ENCODE measurements around the gene GSG1L. TPM values are rescaled to one million over a fixed set of nuclear protein-coding genes. Genes with fewer than 3 reads are reported as not detected.
"Not testable (repeated sequence)": the region's sequence is repeated elsewhere in the genome, so short reads cannot be mapped to it uniquely, and the experiment has no call there.

GSG1L gene
- total and polyA plus RNA-seq, 5 donors, result 29.5 to 44.8 (median 33.4) TPM

- H3K9me3 ChIP-seq (ENCODE audit: control insufficient read depth, low read length); H3K4me1 ChIP-seq (ENCODE audit: control insufficient read depth, insufficient read depth, low read length); H3K27ac ChIP-seq (ENCODE audit: low read length); intact Hi-C loops (cut with DNase I); ATAC-seq; H3K4me3 ChIP-seq (ENCODE audit: low read length); H3K27me3 ChIP-seq (ENCODE audit: control insufficient read depth, insufficient read depth); DNase-seq: not testable (repeated sequence)
- 90% methylated on average over 5 of the region's 5 CpGs for WGBS
Observed at GRCh38 chr16:27942071-27942470, 121.4 kb downstream of the GSG1L start.

- Histone ChIP-seq H3K4me1 (ENCODE audit: control insufficient read depth, insufficient read depth, low read length) (no peaks in the 10 kb centered on the region), H3K9me3 (ENCODE audit: control insufficient read depth, low read length) (no peaks in the 10 kb centered on the region), H3K27ac (ENCODE audit: low read length) (no peak overlapping the region), H3K4me3 (ENCODE audit: low read length) (no peak overlapping the region), H3K27me3 (ENCODE audit: control insufficient read depth, insufficient read depth) (no peaks in the 10 kb centered on the region)
- DNase-seq (no peak), ATAC-seq (no peak)
- intact Hi-C loops (cut with DNase I), result no loop called here
- WGBS, result 80% methylated on average over 7 of the region's 7 CpGs
Observed at GRCh38 chr16:27935076-27935475, 128.4 kb downstream of the GSG1L start.

GRCh38 chr16:27932542-27933135 lies 130.9 kb downstream of the GSG1L start:
- Histone ChIP-seq H3K9me3 (ENCODE audit: control insufficient read depth, low read length) (no peaks in the 10 kb centered on the region), H3K27me3 (ENCODE audit: control insufficient read depth, insufficient read depth) (no peaks in the 10 kb centered on the region), H3K4me1 (ENCODE audit: control insufficient read depth, insufficient read depth, low read length) (no peaks in the 10 kb centered on the region), H3K27ac (ENCODE audit: low read length) (no peak overlapping the region), H3K4me3 (ENCODE audit: low read length) (no peak overlapping the region)
- DNase-seq (no peak), ATAC-seq (no peak)
- intact Hi-C loops (cut with DNase I), result no loop called here
- 74% methylated on average over 3 of the region's 3 CpGs for WGBS

GRCh38 chr16:27929818-27930217 lies 133.7 kb downstream of the GSG1L start:
- ATAC-seq, result no peak
- WGBS, result 58% methylated on average over 3 of the region's 3 CpGs
- no peak overlapping the region for H3K4me3 ChIP-seq (ENCODE audit: low read length)
- H3K27me3 ChIP-seq (ENCODE audit: control insufficient read depth, insufficient read depth), result no peaks in the 10 kb centered on the region
- no peak overlapping the region for H3K27ac ChIP-seq (ENCODE audit: low read length)
- H3K4me1 ChIP-seq (ENCODE audit: control insufficient read depth, insufficient read depth, low read length), result no peaks in the 10 kb centered on the region
- H3K9me3 ChIP-seq (ENCODE audit: control insufficient read depth, low read length), result no peaks in the 10 kb centered on the region
- DNase-seq, result no peak
- intact Hi-C loops (cut with DNase I), result no loop called here

- intact Hi-C loops (cut with DNase I), result no loop called here
- no peak overlapping the region for H3K4me3 ChIP-seq (ENCODE audit: low read length)
- DNase-seq (no peak), ATAC-seq (no peak)
- no peak overlapping the region for H3K27ac ChIP-seq (ENCODE audit: low read length)
- H3K9me3 ChIP-seq (ENCODE audit: control insufficient read depth, low read length), result no peaks in the 10 kb centered on the region
- WGBS, result 52% methylated on average over 6 of the region's 6 CpGs
- no peaks in the 10 kb centered on the region for H3K4me1 ChIP-seq (ENCODE audit: control insufficient read depth, insufficient read depth, low read length)
- no peaks in the 10 kb centered on the region for H3K27me3 ChIP-seq (ENCODE audit: control insufficient read depth, insufficient read depth)
Observed at GRCh38 chr16:27928542-27928941, 135.0 kb downstream of the GSG1L start.

- Histone ChIP-seq H3K27ac (ENCODE audit: low read length) (no peak overlapping the region), H3K4me1 (ENCODE audit: control insufficient read depth, insufficient read depth, low read length) (no peaks in the 10 kb centered on the region), H3K4me3 (ENCODE audit: low read length) (no peak overlapping the region), H3K27me3 (ENCODE audit: control insufficient read depth, insufficient read depth) (no peaks in the 10 kb centered on the region), H3K9me3 (ENCODE audit: control insufficient read depth, low read length) (no peaks in the 10 kb centered on the region)
- no peak for DNase-seq
- WGBS, result 82% methylated on average over 13 of the region's 13 CpGs
- ATAC-seq, result no peak
- intact Hi-C loops (cut with DNase I), result no loop called here
Observed at GRCh38 chr16:27927266-27927901, 136.1 kb downstream of the GSG1L start.

GRCh38 chr16:27925612-27926011 lies 137.9 kb downstream of the GSG1L start:
- ATAC-seq (no peak), DNase-seq (no peak)
- WGBS, result 69% methylated on average over 9 of the region's 9 CpGs
- Histone ChIP-seq H3K27me3 (ENCODE audit: control insufficient read depth, insufficient read depth) (no peaks in the 10 kb centered on the region), H3K9me3 (ENCODE audit: control insufficient read depth, low read length) (no peaks in the 10 kb centered on the region), H3K4me1 (ENCODE audit: control insufficient read depth, insufficient read depth, low read length) (no peaks in the 10 kb centered on the region), H3K27ac (ENCODE audit: low read length) (no peak overlapping the region), H3K4me3 (ENCODE audit: low read length) (no peak overlapping the region)
- intact Hi-C loops (cut with DNase I), result no loop called here

- DNase-seq, result no peak
- Histone ChIP-seq H3K4me1 (ENCODE audit: control insufficient read depth, insufficient read depth, low read length) (no peaks in the 10 kb centered on the region), H3K4me3 (ENCODE audit: low read length) (no peak overlapping the region), H3K27ac (ENCODE audit: low read length) (no peak overlapping the region), H3K9me3 (ENCODE audit: control insufficient read depth, low read length) (no peaks in the 10 kb centered on the region), H3K27me3 (ENCODE audit: control insufficient read depth, insufficient read depth) (no peaks in the 10 kb centered on the region)
- intact Hi-C loops (cut with DNase I), result no loop called here
- ATAC-seq, result no peak
- WGBS, result 61% methylated on average over 4 of the region's 4 CpGs
Observed at GRCh38 chr16:27924411-27925118, 138.9 kb downstream of the GSG1L start.

GRCh38 chr16:27923751-27924150 lies 139.8 kb downstream of the GSG1L start:
- Histone ChIP-seq H3K4me1 (ENCODE audit: control insufficient read depth, insufficient read depth, low read length) (no peaks in the 10 kb centered on the region), H3K27me3 (ENCODE audit: control insufficient read depth, insufficient read depth) (no peaks in the 10 kb centered on the region), H3K9me3 (ENCODE audit: control insufficient read depth, low read length) (no peaks in the 10 kb centered on the region), H3K27ac (ENCODE audit: low read length) (no peak overlapping the region), H3K4me3 (ENCODE audit: low read length) (no peak overlapping the region)
- ATAC-seq, result no peak
- intact Hi-C loops (cut with DNase I), result no loop called here
- 84% methylated on average over 1 of the region's 1 CpG for WGBS
- no peak for DNase-seq

- no peak overlapping the region for H3K4me3 ChIP-seq (ENCODE audit: low read length)
- DNase-seq (no peak), ATAC-seq (no peak)
- 65% methylated on average over 6 of the region's 6 CpGs for WGBS
- intact Hi-C loops (cut with DNase I), result no loop called here
- no peaks in the 10 kb centered on the region for H3K9me3 ChIP-seq (ENCODE audit: control insufficient read depth, low read length)
- no peaks in the 10 kb centered on the region for H3K27me3 ChIP-seq (ENCODE audit: control insufficient read depth, insufficient read depth)
- no peaks in the 10 kb centered on the region for H3K4me1 ChIP-seq (ENCODE audit: control insufficient read depth, insufficient read depth, low read length)
- no peak overlapping the region for H3K27ac ChIP-seq (ENCODE audit: low read length)
Observed at GRCh38 chr16:27922433-27922832, 141.1 kb downstream of the GSG1L start.

- ATAC-seq (no peak), DNase-seq (no peak)
- Histone ChIP-seq H3K9me3 (ENCODE audit: control insufficient read depth, low read length) (no peaks in the 10 kb centered on the region), H3K27ac (ENCODE audit: low read length) (no peak overlapping the region), H3K27me3 (ENCODE audit: control insufficient read depth, insufficient read depth) (no peaks in the 10 kb centered on the region), H3K4me3 (ENCODE audit: low read length) (no peak overlapping the region), H3K4me1 (ENCODE audit: control insufficient read depth, insufficient read depth, low read length) (no peaks in the 10 kb centered on the region)
- 60% methylated on average over 4 of the region's 4 CpGs for WGBS
- intact Hi-C loops (cut with DNase I), result no loop called here
Observed at GRCh38 chr16:27921134-27921533, 142.4 kb downstream of the GSG1L start.

All from right cardiac atrium (tissue), 5 donors.